Measurements from ENCODE around the gene EDDM3A.
"Not testable (repeated sequence)": the region's sequence is repeated elsewhere in the genome, so short reads cannot be mapped to it uniquely, and the experiment has no call there.

EDDM3A gene, protein sequence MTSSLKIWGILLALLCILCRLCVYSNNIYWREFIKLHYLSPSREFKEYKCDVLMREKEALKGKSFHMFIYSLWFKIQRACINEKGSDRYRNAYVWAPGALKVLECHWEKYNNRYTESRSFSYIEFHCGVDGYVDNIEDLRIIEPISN

DNA sequence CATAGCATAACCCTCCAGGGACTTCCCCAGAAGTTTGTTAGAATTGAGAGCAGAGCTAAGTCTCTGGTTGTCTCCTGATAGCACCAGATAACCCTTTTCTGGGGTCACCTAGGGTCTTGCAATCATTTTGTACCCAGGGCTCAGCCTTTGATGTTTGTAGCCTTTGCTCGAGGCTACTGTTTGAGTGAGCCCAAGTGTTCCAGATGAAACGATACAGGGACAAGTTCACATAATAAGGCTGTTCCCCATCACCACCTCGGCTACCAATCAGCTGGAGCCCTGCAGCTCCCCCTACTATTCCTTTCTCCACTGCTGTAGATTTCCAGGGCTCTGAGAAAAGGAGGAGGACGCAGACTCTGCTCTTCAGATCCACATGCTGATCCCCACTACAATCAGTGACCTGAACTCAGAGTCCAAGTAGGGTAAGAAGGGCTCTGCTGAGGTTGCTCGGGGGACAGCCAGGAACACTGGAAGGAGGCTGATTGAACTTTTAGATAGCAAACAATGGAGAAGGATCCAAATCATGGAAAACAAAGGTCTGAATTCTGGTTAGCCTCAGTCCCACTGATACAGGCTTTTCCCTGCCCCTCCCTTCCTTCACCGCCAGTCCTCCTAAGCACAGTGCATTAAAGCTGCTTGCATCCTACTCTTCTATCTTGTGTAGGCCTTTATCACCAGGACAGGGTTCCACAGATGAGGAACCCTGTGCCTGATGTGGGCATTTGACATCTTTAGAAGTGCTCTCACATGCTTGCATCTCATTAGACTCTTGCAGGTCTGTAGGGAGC lies at the start of gene EDDM3A:
TSS of gene EDDM3A (plus strand) at position 317 of the 788 bp plus-strand sequence. CDS start 1,694 bp downstream, outside the sequence.
- no peak for DNase-seq (ENCODE audit: low read depth in 2 of 2)

GRCh38 chr14:20696764-20697163 lies 48.9 kb upstream of the EDDM3A start:
- DNase-seq (ENCODE audit: low read depth in 2 of 2), result no peak

- DNase-seq (ENCODE audit: low read depth in 2 of 2), result peak; percentile 14 to 24
Measured at GRCh38 chr14:20697273-20698017, 48.2 kb upstream of the EDDM3A start.

DNA sequence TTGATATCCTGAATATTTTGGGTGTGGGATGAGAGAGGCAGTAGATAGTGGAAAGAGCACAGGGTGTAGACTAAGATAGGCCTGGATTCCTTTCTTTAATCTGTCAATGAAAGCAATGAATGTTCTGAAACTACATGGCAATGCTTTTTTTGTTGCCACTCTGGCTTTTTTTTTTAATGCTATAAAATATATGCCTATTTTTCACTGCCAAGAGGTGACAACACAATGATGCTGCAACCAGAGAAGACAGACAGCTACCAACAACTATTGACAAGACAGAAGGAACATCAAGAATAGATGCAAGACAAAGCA lies 47.7 kb upstream of the EDDM3A start:
- DNase-seq (ENCODE audit: low read depth in 2 of 2), result no peak

- no peak for DNase-seq (ENCODE audit: low read depth in 2 of 2)
Measured at GRCh38 chr14:20698934-20699333, 46.8 kb upstream of the EDDM3A start.

- no peak for DNase-seq (ENCODE audit: low read depth in 2 of 2)
Measured at GRCh38 chr14:20699931-20700330, 45.8 kb upstream of the EDDM3A start.

- not testable (repeated sequence) for DNase-seq (ENCODE audit: low read depth in 2 of 2)
Measured at GRCh38 chr14:20700965-20701364, 44.7 kb upstream of the EDDM3A start.

DNA sequence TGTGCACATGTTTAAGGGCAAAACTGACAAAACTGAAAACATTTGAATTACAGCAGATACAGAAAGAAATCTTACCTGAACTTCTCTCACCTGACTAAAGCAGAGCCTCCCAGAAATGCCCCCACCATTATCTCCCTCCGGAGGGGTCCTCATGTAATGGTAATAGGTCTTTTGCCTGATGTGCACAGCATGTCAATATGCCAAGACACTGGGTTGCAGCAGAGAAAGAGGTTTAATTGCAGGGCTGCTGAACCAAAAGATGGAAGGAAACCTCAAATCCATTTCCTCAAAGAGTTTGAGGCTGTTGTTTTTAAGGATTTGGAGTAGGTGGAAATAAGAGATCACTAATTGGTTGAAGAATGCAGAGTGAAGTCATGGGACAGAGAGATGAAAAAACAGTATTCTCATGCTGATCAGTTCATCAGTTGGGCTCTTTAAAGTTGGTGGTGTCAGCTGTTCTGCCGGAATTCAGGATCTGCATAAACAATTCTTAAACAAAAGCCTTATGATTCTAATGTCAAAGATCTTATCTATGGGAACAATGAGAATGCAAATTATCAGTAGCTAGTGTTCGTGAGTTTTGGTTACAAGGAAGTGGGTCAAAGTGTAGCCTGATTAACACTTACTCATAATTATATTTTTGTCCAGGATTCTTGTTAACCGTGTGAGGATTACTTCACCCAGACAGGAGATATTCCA lies 38.9 kb upstream of the EDDM3A start:
- no peak for DNase-seq (ENCODE audit: low read depth in 2 of 2)

- no peak for DNase-seq (ENCODE audit: low read depth in 2 of 2)
Measured at GRCh38 chr14:20707622-20708021, 38.1 kb upstream of the EDDM3A start.

GRCh38 chr14:20711261-20711660 lies 34.4 kb upstream of the EDDM3A start:
- DNase-seq (ENCODE audit: low read depth in 2 of 2), result no peak

DNA sequence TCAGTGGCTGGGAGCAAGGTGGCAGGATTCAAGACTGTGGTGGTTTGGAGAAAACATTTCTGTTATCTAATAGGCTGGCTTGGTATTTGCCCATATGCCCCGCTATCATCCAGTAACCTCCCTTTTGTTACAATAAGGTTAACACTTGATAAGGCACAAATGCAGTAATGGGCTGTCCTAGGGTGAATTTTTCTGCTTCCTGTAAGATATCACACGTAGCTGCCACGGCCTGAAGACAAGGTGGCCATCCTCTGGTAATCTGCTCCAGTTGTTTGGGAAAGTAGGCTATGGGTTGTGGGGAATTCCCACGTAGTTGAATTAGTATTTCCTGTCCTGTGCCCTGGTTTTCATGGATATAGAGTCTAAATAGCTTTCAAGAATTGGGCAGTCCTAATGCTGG lies 34.0 kb upstream of the EDDM3A start:
- DNase-seq (ENCODE audit: low read depth in 2 of 2), result no peak

- no peak for DNase-seq (ENCODE audit: low read depth in 2 of 2)
Measured at GRCh38 chr14:20712904-20713303, 32.8 kb upstream of the EDDM3A start.

- peak in 1 of 2 experiments; percentile 4 for DNase-seq (ENCODE audit: low read depth in 2 of 2)
Measured at GRCh38 chr14:20714593-20715250, 31.0 kb upstream of the EDDM3A start.

DNA sequence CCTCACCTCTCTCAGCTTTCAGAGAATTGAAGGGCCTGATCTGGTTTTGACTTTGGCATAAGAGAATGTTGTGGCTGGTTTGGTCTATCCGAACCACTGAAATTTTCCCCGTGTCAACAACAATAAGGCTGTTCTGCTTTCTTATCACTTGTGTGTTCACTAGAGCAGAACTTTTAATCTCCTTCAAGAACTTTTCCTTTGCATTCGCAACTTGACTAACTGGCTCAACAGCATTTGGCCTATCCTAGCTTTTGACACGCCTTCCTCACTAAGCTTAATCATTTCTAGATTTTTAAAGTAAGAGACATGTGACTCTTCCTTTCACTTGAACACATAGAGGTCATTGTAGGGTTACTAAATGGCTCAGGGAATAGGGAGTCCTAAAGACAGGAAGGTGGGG lies 25.9 kb upstream of the EDDM3A start:
- DNase-seq (ENCODE audit: low read depth in 2 of 2), result no peak

DNA sequence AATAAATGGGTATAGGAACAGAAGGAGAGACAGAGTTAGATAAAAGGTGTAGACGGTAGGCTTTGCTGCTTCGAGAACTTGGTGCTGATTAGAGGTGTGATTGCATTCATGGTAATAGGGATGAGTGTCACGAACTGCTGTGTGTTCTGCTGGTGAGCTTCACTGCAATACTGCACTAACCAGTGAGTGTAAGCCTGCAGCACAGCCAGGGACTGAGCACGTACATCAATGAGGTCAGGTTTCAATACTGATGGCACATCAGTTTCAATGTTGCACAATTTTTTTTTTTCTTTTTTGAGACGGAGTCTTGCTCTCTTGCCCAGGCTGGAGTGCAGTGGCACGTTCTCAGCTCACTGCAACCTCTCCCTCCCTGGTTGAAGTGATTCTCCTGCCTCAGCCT lies 24.9 kb upstream of the EDDM3A start:
- no peak for DNase-seq (ENCODE audit: low read depth in 2 of 2)

DNA sequence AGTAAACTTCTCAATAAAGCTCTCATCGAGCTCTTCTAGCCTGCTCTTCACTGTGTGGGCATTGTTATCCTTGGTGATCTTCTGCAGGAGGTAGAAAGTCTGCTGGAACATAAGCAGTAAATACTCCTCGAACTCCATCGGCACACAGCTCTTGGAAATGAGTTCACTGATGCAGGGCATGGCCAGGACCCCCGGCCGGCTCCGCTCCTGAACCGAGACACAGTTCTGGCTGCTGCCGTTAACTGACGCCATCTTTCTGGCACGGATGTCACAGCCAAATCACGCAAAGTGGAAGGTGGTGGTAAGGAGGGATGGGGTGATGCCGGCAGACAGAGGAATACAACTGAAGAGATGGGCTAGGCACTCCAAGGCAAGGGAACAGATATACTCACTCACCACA lies 23.7 kb upstream of the EDDM3A start:
- DNase-seq (ENCODE audit: low read depth in 2 of 2), result no peak

DNA sequence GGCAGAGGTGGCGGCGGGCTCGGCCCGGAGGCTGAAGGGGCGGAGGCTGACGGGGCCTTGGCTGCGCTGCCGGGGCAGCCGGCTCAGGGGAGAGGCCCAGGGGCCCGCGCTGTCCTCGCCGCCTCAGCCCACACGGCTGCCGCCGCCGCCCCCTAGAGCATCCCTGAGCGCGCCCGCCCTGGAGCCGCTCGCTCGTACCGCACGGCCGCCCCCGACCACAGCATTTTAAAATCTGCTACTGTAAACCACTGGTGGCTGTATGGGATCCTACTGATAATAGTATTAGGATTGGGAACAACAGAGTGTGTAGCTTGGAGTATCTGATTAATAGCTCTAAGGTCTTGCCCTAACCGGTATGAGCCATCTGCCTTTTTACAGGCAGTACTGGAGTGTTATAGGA lies 22.2 kb upstream of the EDDM3A start:
- no peak for DNase-seq (ENCODE audit: low read depth in 2 of 2)

DNA sequence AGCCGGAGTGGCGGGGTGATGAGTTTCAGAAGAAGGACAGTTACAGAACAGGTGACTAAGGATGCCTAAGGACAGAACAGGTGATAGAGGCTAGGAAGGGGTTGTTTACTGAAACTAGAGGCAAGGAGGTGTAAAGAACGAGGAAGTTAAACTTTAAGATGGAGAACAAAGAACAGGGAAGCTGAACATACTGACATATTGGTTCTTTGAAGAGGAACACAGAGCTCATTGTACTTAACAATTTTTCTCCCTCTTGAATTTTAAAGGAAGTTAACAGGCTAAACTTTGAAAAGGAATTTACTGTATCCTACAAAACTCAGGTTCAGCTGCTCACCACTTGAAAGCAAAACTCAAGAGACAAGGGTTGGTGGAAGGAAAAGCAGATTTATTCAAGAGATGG lies 19.6 kb upstream of the EDDM3A start:
- DNase-seq (ENCODE audit: low read depth in 2 of 2), result not testable (repeated sequence)

DNA sequence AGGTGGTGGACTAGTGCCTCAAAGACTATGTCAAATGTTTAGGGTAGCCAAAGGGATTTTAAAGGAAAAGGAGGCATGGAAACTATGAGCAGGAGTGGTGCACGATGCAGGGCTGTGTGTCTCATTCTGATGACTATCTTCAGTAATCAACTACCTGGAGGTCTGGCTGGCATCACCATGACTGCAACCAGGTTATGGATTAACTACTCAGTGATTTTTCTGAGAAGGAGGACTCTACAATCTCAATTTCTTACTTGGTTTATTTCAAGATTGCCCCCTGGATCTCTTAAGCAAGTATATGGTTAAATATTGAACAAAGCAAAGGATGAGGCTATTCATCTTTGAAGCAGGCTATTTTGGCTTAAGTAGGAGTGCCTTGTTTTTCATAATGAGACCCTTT lies 19.2 kb upstream of the EDDM3A start:
- DNase-seq (ENCODE audit: low read depth in 2 of 2), result no peak

DNA sequence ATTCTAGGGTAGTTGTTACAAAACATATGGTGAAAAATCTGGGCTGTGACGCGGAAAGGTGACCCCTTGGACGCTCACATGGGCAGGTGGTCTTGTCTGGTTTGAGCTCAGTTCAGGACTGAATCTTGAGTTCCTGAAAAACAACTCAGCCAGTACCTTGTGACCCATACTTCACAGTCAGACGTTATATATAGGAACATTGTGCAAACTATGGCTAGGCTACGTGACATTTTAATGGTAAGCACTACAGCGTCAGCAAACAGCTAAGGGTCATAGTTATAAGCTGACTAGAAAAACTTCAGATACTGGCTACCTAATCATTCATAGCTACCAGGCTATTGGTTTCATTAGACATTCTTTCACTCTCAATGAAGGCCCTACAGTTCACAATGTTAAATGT lies 14.8 kb upstream of the EDDM3A start:
- no peak for DNase-seq (ENCODE audit: low read depth in 2 of 2)

DNA sequence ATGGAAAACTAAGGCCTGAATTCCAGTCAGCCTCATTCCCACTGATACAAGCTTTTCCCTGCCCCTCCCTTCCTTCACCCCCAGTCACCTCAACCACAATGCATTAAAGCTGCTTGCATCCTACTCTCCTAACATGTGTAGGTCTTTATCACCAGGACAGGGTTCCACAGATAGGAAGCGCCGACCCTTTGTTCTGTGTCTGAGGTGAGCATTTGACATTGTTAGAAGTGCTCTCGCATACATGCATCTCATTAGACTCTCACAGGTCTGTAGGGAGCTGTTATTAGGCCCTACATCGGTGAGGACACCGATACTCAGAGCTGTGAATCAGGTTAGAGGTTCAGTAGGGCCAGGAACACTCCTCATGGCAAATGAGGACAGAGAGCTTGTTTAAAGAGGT lies 13.2 kb upstream of the EDDM3A start:
- DNase-seq (ENCODE audit: low read depth in 2 of 2), result no peak

Measured in fibroblast of skin of left quadriceps (primary cell).